H9 (cell line): ENCODE measurements around the gene HYAL2. TPM values are rescaled to one million over a fixed set of nuclear protein-coding genes. Genes with fewer than 3 reads are reported as not detected.

Experiments used
- DNase-seq: peaks from one replicate; pipeline ENCODE4 v3.0.0-alpha.2; 2017
- H2AFZ ChIP-seq: one replicate; pipeline ENCODE4 v1.6.1; 2013; ENCODE audit warnings: mild to moderate bottlenecking, low read length, control low read depth, moderate library complexity
- H2AK5ac ChIP-seq: 2 replicates; pipeline ENCODE4 v1.6.1; 2013; ENCODE audit warnings: low read length, control low read depth, mixed read lengths; ENCODE audit not compliant: insufficient read length
- H2BK120ac ChIP-seq: one replicate; pipeline ENCODE4 v1.6.1; 2013; ENCODE audit warnings: low read depth, mild to moderate bottlenecking, low read length, control low read depth, inconsistent platforms; ENCODE audit not compliant: poor library complexity, severe bottlenecking
- H2BK12ac ChIP-seq: 2 replicates; pipeline ENCODE4 v1.6.1; 2013; ENCODE audit warnings: low read length, control low read depth, mixed read lengths, low read depth; ENCODE audit not compliant: insufficient read length
- H2BK15ac ChIP-seq: 2 replicates; pipeline ENCODE4 v1.6.1; 2013; ENCODE audit warnings: low read depth, low read length, control low read depth
- H2BK20ac ChIP-seq: one replicate; pipeline ENCODE4 v1.6.1; 2013; ENCODE audit warnings: low read depth, mild to moderate bottlenecking, low read length, control low read depth, inconsistent platforms; ENCODE audit not compliant: poor library complexity, severe bottlenecking
- H2BK5ac ChIP-seq: 2 replicates; pipeline ENCODE4 v1.6.1; 2013; ENCODE audit warnings: low read length, control low read depth, mixed read lengths; ENCODE audit not compliant: insufficient read length
- H3K14ac ChIP-seq: 2 replicates; pipeline ENCODE4 v1.6.1; 2013; ENCODE audit warnings: low read length, control low read depth; ENCODE audit not compliant: insufficient read depth
- H3K18ac ChIP-seq: 2 replicates; pipeline ENCODE4 v1.6.1; 2013; ENCODE audit warnings: low read depth, mild to moderate bottlenecking, mixed read lengths, low read length, control low read depth; ENCODE audit not compliant: insufficient read length
- H3K23ac ChIP-seq: 2 replicates; pipeline ENCODE4 v1.6.1; 2013; ENCODE audit warnings: low read length, control low read depth, mixed read lengths, low read depth; ENCODE audit not compliant: insufficient read length
- H3K23me2 ChIP-seq: 2 replicates; pipeline ENCODE4 v1.6.1; 2013; ENCODE audit warnings: low read depth, mild to moderate bottlenecking, mixed read lengths, low read length, control low read depth; ENCODE audit not compliant: insufficient read length, poor library complexity, severe bottlenecking
- H3K27ac ChIP-seq: 2 replicates; pipeline ENCODE4 v1.5.1; 2013; ENCODE audit warnings: low read length, control low read depth, mixed read lengths, low read depth; ENCODE audit not compliant: insufficient read length
- H3K27me3 ChIP-seq: 2 replicates; pipeline ENCODE4 v1.6.1; 2013; ENCODE audit warnings: low read length, control low read depth, inconsistent platforms; ENCODE audit not compliant: insufficient read depth
- H3K4ac ChIP-seq: 2 replicates; pipeline ENCODE4 v1.6.1; 2013; ENCODE audit warnings: low read depth, mild to moderate bottlenecking, control low read depth, inconsistent platforms, low read length, moderate library complexity
- H3K4me1 ChIP-seq: 2 replicates; pipeline ENCODE4 v1.6.1; 2013; ENCODE audit warnings: low read length, control low read depth, inconsistent platforms; ENCODE audit not compliant: insufficient read depth
- H3K4me2 ChIP-seq: 2 replicates; pipeline ENCODE4 v1.6.1; 2013; ENCODE audit warnings: low read length, control low read depth, mixed read lengths; ENCODE audit not compliant: insufficient read length, insufficient read depth
- H3K56ac ChIP-seq: 2 replicates; pipeline ENCODE4 v1.6.1; 2013; ENCODE audit warnings: low read depth, mild to moderate bottlenecking, mixed read lengths, low read length, control low read depth; ENCODE audit not compliant: insufficient read length
- H3K79me1 ChIP-seq: 2 replicates; pipeline ENCODE4 v1.6.1; 2013; ENCODE audit warnings: low read depth, mild to moderate bottlenecking, moderate library complexity, low read length, control low read depth, inconsistent platforms; ENCODE audit not compliant: insufficient read depth, poor library complexity, severe bottlenecking
- H3K79me2 ChIP-seq: 2 replicates; pipeline ENCODE4 v1.6.1; 2013; ENCODE audit warnings: low read length, control low read depth, inconsistent platforms; ENCODE audit not compliant: insufficient read depth
- H3K9ac ChIP-seq: 2 replicates; pipeline ENCODE4 v1.6.1; 2013; ENCODE audit warnings: low read length, control low read depth, mixed read lengths; ENCODE audit not compliant: insufficient read length; ENCODE audit errors: extremely low read depth
- H3K9me3 ChIP-seq: one replicate; pipeline ENCODE4 v1.6.1; 2013; ENCODE audit warnings: low read depth, low read length, inconsistent platforms; ENCODE audit not compliant: control insufficient read depth
- H3T11ph ChIP-seq: one replicate; pipeline ENCODE4 v1.6.1; 2013; ENCODE audit warnings: mild to moderate bottlenecking, low read length, control low read depth, inconsistent platforms
- H4K20me1 ChIP-seq: one replicate; pipeline ENCODE4 v1.6.1; 2013; ENCODE audit not compliant: control insufficient read depth, insufficient read length, insufficient read depth
- H4K5ac ChIP-seq: 2 replicates; pipeline ENCODE4 v1.6.1; 2013; ENCODE audit warnings: low read depth, mild to moderate bottlenecking, mixed read lengths, low read length, control low read depth; ENCODE audit not compliant: insufficient read length
- H4K8ac ChIP-seq: replicated peaks from 2 replicates; pipeline ENCODE4 v1.6.1; 2013; ENCODE audit warnings: low read length, control low read depth, mixed read lengths, low read depth; ENCODE audit not compliant: insufficient read length
- H4K91ac ChIP-seq: 2 replicates; pipeline ENCODE4 v1.6.1; 2013; ENCODE audit warnings: low read depth, mild to moderate bottlenecking, moderate library complexity, mixed read lengths, low read length, control low read depth; ENCODE audit not compliant: insufficient read length
- H3K27ac Mint-ChIP-seq, 3 experiments: 2 replicates in 2 of 3; 3 replicates in 1 of 3; pipeline ENCODE4 v1.8.0; 2020 to 2021; ENCODE audit warnings: mixed read lengths in 3 of 3, mild to moderate bottlenecking in 1 of 3, moderate library complexity in 1 of 3
- H3K27me3 Mint-ChIP-seq: 2 replicates; pipeline ENCODE4 v1.8.0; 2021; ENCODE audit warnings: low read depth, mild to moderate bottlenecking, moderate library complexity, mixed read lengths
- H3K36me3 Mint-ChIP-seq, 3 experiments: 2 replicates in 2 of 3; 3 replicates in 1 of 3; pipeline ENCODE4 v1.8.0; 2020 to 2021; ENCODE audit warnings: low read depth in 3 of 3, mixed read lengths in 3 of 3; ENCODE audit not compliant: insufficient read depth in 1 of 3
- H3K4me1 Mint-ChIP-seq, 2 experiments: 2 replicates each; pipeline ENCODE4 v1.8.0; 2020; ENCODE audit warnings: mixed read lengths in 2 of 2
- H3K4me3 Mint-ChIP-seq, 2 experiments: 2 replicates in 1 of 2; 3 replicates in 1 of 2; pipeline ENCODE4 v1.8.0; 2020 to 2021; ENCODE audit warnings: mild to moderate bottlenecking in 2 of 2, mixed read lengths in 2 of 2, moderate library complexity in 1 of 2
- H3K9me3 Mint-ChIP-seq, 2 experiments: 2 replicates in 1 of 2; 3 replicates in 1 of 2; pipeline ENCODE4 v1.8.0; 2020; ENCODE audit warnings: mild to moderate bottlenecking in 2 of 2, mixed read lengths in 2 of 2, moderate library complexity in 1 of 2
- WGBS: extraction: QIAGEN DNeasy Blood & Tissue Kit; methylation state at CpG from one replicate; pipeline ENCODE4 v1.1.7; 2013; ENCODE audit warnings: missing lambda C conversion rate, low lambda C conversion rate, mixed read lengths; ENCODE audit not compliant: insufficient read length; ENCODE audit errors: extremely low coverage; 5-methylcytosine and 5-hydroxymethylcytosine counted together
- total RNA-seq: library from RNA; stranded (reverse); gene quantifications from 2 replicates; pipeline ENCODE4 v1.2.1, GENCODE V29; 2021
- TF ChIP-seq, protein P1 (sequence below): fragments of 200-600 bp; sonication (generic); conservative IDR thresholded peaks from 3 replicates; pipeline ENCODE4 v1.8.0; 2021; ENCODE audit warnings: antibody characterized with exemption, mild to moderate bottlenecking

HYAL2 gene
- total RNA-seq, 1 experiment from 2014 or later = 51.9 TPM

DNA sequence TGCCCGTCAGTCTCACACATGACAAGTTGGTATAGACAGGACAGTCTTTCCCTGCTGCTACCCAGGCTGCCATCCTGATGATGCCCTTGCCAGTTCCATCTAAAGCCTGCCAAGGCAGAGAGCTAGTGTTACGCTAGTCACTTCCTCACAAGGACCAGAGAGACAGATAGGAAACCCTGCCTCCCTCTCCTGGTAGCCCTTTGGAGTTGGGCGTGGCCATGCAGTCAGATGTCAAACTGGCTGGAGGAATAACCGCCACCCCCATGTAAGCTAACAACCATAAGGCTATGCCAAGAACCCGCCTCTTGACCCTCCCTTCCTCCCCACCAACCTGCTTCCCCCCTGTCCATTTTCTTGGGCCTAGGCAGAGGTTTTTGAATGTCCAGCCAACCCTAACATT lies 34.0 kb upstream of the HYAL2 start:
- Mint-ChIP-seq H3K9me3 (no peaks in the 10 kb centered on the region), H3K4me1 (peaks cover 29 to 32% of the 10 kb centered on the region in 2 experiments), H3K27ac (no peak overlapping the region), H3K36me3 (peaks cover 13 to 28% (median 27%) of the 10 kb centered on the region in 3 experiments), H3K27me3 (no peaks in the 10 kb centered on the region; the same call in 1 of the 2 replicates), H3K4me3 (peak overlapping the region in 1 of 2 experiments; percentile 42; a peak in 3 of 5 replicates)
- Histone ChIP-seq H3K27ac (no peak overlapping the region), H3K4me1 (peaks cover 4% of the 10 kb centered on the region; the same call in 1 of the 2 replicates), H3K4ac (no peak overlapping the region), H3K4me2 (no peak overlapping the region), H4K5ac (no peak overlapping the region), H3K18ac (no peak overlapping the region), H3K56ac (no peak overlapping the region), H2BK12ac (no peak overlapping the region), H4K91ac (no peak overlapping the region), H2AFZ (no peak overlapping the region), H2BK5ac (no peak overlapping the region), H4K20me1 (no peaks in the 10 kb centered on the region), H2BK15ac (no peak overlapping the region), H3K79me1 (peaks cover 6% of the 10 kb centered on the region), H3K79me2 (peaks cover 9% of the 10 kb centered on the region; the same call in 1 of the 2 replicates), H4K8ac (no peak overlapping the region), H2BK20ac (no peak overlapping the region), H3K27me3 (no peaks in the 10 kb centered on the region), H2BK120ac (no peak overlapping the region), H3K9me3 (no peaks in the 10 kb centered on the region), H3K23me2 (peaks cover 5% of the 10 kb centered on the region), H3K23ac (no peak overlapping the region), H2AK5ac (no peak overlapping the region), H3T11ph (no peak overlapping the region), H3K9ac (no peak overlapping the region), H3K14ac (no peak overlapping the region)
- DNase-seq = no peak
- no CpG with 5 or more reads among the region's 5 CpGs for WGBS
- TF ChIP-seq, protein P1, sequence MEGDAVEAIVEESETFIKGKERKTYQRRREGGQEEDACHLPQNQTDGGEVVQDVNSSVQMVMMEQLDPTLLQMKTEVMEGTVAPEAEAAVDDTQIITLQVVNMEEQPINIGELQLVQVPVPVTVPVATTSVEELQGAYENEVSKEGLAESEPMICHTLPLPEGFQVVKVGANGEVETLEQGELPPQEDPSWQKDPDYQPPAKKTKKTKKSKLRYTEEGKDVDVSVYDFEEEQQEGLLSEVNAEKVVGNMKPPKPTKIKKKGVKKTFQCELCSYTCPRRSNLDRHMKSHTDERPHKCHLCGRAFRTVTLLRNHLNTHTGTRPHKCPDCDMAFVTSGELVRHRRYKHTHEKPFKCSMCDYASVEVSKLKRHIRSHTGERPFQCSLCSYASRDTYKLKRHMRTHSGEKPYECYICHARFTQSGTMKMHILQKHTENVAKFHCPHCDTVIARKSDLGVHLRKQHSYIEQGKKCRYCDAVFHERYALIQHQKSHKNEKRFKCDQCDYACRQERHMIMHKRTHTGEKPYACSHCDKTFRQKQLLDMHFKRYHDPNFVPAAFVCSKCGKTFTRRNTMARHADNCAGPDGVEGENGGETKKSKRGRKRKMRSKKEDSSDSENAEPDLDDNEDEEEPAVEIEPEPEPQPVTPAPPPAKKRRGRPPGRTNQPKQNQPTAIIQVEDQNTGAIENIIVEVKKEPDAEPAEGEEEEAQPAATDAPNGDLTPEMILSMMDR = no peak
